ENCODE measurements around the gene LYL1.

The LYL1 gene

DNA sequence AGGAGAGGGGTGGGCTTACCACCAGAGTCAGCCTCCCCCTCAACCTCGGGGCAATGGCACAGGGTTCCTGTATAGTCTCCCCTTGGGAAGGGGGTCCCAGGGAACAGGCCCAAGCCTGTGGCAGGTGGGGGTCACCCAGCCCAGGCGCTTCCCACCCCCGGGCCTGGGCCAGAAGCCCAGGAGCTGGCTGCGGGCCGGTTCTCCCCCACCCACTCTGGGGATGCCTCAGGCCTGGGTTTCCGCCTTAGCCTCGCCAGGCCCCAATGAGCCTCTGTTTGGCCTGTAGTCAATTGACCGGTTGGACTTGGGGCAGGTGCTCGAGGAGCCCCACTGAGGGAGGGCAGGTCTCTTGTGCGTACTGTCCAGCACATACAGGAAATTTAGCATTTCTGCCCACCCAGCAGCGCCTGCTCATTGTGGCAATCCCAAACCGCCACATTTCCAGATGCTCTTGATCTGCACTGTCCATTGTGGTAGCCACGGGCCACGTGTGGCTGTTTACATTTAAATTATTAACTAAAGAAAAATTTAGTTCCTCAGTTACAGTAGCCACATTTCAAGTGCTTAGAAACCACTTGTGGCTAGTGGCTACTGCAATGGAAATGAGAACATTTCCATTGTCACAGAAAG lies 9.9 kb downstream of the LYL1 start:
- no peak for DNase-seq (ENCODE audit: low read depth)

DNA sequence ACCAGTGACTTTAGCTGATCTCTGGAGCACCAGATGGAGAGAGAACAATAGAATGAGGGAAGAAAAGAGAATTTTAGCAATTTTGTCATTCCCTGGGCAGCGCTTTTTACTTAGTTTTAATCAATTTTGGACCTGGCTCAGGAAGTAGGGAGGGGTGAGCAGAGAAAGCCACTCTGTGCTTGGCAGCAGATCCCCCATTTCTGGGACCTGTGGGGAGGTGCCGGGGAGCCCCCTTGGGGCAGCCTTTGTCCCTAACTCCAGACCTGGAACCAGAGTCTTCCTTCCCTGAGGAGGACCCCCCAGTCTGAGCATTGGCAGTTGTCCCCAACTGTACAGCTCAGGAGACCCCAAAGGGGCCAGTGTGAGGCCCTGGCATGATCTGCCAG lies 10.5 kb downstream of the LYL1 start:
- no peak for DNase-seq (ENCODE audit: low read depth)

DNA sequence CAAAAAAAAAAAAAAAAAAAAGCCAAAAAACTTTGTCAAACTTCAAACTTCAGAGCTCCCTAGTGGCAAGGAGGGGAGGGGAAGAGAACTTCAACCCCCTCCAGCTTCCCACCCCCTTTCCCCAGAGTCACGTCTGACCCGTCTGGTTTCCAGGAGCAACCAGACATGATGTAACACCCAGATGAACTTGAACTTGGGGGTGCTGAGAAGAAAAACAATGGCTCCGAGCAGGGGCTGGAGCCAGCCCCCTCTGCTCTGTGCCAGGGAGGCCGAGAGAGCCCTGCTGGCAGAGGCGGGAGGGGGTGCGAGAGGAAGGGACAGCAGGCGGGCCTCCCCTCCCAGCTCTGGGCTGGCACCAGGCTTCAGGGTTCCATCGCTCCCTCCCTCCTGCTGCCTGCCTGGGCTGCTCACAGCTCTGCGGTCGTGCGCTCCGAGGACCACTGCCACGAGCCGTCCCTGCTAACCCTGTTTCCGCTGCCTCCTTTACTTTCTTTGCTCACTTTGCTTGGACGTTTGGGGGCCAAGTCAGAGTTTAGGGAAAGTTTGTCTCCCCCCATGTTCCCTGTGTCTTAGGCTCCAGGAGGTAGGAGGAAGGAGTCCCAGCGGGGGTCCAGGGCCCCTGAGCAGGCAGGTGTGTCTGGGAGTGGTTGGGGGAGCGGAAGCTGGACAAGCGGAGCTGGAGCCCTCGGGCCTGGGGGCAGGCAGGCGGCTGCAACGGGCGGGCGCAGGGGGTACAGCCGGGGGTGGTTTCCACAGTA lies 11.1 kb downstream of the LYL1 start:
- DNase-seq (ENCODE audit: low read depth), result no peak

- no peak for DNase-seq (ENCODE audit: low read depth)
These were observed 12.0 kb downstream of the LYL1 start for GRCh38 chr19:13090511-13091231.

DNA sequence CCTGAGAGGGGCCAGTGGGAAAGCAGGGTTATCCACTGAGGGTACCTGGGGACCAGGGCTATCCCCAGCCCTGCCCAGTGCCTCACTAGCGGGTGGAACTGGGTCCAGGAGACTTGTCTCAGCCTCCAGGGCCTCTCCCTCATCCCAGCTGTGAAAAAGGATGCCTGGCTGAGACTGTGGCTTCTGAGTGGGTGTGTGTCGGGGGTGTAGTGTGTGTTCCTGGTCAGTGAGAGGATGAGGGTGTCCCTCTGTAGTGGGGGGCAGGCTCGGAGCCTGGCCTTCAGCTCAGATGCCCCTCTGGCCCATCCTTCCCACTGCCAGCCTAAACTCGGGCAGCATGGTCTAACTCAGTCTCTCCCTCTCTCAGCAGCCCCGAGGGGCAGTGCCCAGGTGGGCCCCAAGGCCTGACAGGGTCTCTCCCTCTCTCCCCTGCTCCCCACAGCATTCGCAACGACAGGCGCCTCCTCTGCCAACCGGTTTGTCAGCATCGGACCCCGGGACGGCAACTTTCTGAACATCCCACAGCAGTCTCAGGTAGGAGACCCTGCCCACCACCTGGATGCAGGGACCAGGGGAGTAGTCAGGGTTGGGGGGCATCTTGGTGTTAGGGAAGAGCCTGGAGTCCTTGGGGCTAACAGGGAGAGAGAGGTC lies 12.7 kb downstream of the LYL1 start:
- DNase-seq (ENCODE audit: low read depth), result no peak

DNA sequence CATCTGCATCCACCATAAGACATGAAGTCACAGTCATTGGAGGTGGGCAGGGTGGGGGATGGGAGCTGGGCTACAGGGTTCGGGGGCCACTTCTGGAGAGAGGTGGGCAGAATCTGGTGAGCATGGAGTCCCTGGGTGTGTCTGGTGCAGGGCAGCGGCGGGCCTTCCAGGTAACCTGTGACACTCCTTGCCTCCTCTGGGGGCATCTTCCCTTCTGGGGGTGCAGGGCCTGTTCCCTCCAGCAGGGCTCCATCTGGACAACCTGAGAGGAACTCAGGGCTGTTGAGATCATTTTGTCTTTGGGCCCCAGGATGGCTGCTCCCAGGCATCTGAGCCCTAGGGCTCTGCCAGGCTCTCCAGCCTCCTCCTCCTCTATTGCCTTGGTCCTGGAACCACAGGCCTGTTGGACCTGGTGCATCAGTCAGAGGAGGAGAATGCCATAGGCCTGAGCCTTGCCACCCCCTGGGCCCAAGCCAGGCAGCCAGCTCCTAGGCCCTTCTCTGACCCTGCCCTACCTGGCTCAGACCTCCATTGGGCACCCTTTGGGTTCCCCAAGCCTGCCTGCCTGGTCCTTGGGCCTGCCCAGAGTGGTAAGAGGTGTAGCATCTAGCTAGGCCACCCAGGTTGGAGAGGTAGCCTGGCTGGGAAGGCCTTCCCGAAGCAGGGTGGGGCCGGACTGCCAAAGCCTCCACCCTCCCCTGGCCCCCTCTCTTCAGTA lies 13.4 kb downstream of the LYL1 start:
- no peak for DNase-seq (ENCODE audit: low read depth)

- no peak for DNase-seq (ENCODE audit: low read depth)
These were observed 14.7 kb downstream of the LYL1 start for GRCh38 chr19:13087795-13088537.

GRCh38 chr19:13087295-13087694 lies 15.4 kb downstream of the LYL1 start:
- no peak for DNase-seq (ENCODE audit: low read depth)

DNA sequence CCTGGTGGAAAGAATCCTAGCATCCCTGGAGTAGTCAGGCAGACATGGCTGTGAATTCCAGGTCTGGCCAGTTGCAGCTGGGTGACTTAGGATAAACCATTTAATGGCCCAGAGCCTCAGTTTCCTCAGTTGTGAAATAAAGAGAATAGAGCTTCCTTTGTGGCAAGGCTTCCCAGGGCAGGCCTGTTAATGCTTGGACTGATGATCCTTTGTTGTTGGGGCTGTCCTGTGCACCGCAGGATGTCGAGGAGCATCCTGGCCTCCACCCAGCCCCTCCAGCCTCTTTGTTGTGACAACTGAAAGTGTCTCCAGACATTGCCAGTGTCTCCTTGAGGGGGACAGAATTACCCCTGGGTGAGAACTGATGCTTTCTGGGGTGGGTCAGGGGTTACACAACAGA lies 16.3 kb downstream of the LYL1 start:
- DNase-seq (ENCODE audit: low read depth), result no peak

- no peak for DNase-seq (ENCODE audit: low read depth)
These were observed 17.0 kb downstream of the LYL1 start for GRCh38 chr19:13085666-13086065.

DNA sequence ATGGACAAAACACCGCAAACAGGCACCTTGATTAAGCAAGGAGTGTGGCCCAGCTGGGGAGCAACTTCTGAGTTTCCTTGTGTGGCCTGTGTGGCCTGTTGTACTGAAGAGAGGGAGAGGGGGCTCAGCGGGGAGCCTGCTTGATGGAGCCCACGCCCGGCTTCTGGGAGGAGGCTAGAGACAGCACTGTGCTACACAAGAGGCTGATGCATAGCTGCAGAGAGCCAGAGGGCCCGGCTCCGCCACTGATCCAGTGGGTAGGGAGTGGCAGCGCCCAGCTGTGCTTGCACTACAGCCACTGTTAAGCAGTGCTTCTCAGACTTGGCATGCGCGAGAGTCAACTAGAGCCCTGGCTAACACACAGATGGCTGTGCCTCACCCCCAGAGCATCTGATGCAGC lies 19.0 kb downstream of the LYL1 start:
- no peak for DNase-seq (ENCODE audit: low read depth)

DNA sequence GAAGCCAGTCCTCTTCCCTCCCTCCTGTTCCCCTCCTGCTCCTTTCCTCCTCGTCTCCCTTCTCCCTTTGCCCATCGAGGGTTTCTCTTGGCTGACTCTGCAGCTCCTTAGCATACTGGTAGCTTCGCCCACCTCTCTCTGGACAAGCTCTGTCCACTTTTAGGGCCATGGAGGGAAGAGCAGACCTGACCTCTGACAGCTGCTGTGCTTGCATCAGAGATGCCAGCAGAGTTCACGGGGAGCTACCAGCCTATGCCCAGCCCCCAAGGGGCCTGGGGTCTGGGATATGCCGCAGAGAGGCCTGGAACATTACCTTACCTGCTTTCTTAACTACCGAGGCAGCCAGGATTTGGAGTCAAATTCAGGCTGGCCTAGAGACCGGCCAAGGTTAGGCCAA lies 19.7 kb downstream of the LYL1 start:
- DNase-seq (ENCODE audit: low read depth), result no peak

DNA sequence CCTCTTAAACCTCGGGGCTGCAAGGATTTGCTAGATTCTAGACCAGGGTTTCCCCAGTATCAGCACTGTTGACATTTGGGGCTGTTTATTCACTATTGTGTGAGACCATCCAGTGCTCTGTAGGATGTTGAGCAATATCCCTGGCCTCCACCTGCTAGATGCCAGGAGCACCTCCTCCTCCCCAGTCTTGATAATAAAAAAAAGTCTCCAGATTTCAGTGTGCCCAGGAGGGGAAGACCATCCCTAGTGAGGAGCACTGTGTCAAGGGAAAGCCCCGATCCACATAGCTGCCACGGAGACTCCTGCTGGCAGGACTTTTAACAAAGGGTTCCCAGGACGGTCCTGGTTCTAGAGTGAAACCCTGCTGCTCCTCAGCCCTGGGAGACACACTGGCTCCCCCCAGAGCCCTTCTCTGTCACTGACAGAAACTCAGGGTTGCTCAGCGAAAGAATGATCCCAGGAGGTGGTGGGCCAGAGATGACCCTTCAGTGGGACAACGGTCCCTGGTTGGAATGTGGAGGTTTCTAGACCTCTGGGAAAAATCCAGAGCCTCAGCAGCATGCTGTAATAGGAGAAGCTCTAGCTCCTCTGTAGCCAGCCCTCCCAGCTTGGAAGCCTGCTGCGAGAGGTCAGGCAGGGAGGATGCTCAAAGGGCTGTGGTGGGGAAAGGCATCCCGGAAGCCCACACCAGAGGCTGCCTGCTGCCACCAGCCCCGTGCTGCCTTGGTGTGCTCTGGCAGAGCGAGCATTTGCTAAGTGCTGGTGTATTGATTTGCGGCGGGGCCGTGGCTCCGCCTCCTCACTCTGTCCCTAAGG lies 20.3 kb downstream of the LYL1 start:
- no peak for DNase-seq (ENCODE audit: low read depth)

- no peak for DNase-seq (ENCODE audit: low read depth)
These were observed 23.1 kb downstream of the LYL1 start for GRCh38 chr19:13079542-13079986.

GRCh38 chr19:13078897-13079541 lies 23.6 kb downstream of the LYL1 start:
- DNase-seq (ENCODE audit: low read depth), result no peak

DNA sequence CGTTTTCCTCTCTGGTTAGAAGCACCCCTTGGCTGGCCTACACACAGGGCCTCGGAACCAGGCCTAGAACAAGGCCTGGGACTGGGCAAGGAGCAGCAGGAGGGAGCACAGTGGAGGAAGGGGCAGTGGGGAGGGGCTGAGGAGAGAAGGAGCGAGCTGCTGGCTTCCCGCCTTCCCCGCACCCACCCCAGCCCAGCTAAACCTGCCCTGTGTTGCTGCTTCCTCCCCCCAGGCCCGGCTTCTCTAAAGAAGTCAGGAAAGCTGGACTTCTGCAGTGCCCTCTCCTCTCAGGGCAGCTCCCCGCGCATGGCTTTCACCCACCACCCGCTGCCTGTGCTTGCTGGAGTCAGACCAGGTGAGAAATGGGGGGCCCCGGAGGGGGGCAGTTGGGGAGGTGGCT lies 24.3 kb downstream of the LYL1 start:
- DNase-seq (ENCODE audit: low read depth), result no peak

- DNase-seq (ENCODE audit: low read depth), result no peak
These were observed 25.4 kb downstream of the LYL1 start for GRCh38 chr19:13077240-13077639.

DNA sequence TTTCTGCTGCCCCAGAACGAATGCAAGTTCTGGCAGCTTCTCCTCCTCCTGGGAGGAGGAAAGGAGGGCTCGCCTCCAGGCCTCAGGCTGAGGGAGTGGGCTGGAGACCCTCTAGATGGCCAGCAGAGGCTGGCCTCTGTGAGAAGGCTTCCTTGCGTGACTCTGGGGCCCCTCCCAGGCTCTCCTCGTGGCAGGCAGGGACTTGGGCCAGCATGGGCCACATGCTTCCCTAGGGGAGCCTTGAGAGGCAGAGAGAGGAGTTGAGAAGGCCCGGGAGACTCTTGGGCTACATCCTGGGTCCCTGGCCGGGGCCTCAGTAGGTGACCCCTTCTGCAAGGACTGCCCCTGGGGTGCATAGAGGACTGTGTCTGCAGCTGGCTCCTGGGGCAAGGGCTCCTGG lies 25.9 kb downstream of the LYL1 start:
- no peak for DNase-seq (ENCODE audit: low read depth)

DNA sequence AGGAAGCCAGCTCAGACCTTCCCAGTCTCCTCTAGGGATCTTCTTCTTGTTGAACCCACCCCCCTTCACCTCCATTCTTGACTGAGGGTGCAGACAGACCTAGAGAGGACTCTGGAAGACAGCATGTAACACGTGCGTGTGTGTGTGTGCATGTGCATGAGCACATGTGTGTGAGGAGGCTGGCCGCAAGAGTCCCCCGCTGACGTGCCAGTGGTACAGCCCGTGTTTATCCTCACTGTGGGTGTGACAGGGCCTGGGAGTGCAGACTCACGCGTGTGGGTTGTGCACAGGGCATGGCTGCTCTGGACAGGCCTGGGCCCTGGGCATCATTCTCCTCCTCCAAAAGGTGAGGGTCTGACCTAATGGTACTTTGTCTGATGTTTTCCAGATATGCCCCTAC lies 26.3 kb downstream of the LYL1 start:
- no peak for DNase-seq (ENCODE audit: low read depth)

DNA sequence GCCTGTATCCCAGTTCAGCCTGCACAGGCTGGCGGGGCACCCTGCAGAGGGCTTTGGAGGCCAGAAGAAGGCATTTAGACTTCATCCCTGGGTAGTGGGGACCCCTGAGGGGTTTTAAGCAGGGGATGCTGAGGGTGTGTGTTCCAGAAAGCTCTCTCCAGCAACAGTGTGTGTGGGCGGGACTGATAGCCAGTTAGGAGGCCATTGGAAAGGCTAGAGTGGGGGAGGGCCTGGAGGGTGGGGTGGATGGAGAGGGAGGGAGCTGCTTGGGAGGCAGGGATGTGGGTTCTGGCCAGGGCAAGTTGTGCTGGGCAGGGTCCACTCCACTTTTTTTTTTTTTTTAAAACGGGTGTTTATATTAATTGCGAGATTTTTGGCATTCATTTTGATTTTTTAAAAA lies 28.3 kb downstream of the LYL1 start:
- no peak for DNase-seq (ENCODE audit: low read depth)
